Measurements from ENCODE around the gene OR8B2.
"Not testable (repeated sequence)": the region's sequence is repeated elsewhere in the genome, so short reads cannot be mapped to it uniquely, and the experiment has no call there.

Gene OR8B2

GRCh38 chr11:124384399-124384798, at the start of gene OR8B2:
Gene OR8B2, minus strand, starts transcription at chr11:124384499. Its CDS starts 1,156 bp downstream, at chr11:124383343.
- DNase-seq (ENCODE audit: low read depth): no peak

DNA sequence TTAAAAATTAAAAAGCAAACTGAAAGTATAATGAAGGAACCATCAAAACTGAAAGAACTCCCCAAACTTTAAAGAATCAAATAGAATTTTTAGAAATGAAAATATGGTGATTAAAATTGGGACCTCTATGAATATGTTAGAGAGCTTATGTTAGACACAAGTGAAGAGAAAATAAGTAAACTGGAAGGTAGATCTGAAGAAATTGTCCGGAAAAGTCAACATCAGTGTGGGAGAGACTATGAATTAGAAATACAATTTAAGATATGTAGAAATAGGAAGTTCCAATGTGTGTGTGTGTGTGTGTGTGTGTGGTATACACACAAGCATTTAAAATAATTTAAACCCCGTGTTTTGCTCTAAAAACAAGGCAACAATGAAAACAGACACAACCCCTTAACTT, 45.3 kb upstream of the OR8B2 start:
- DNase-seq (ENCODE audit: low read depth): no peak

GRCh38 chr11:124424384-124424921, 40.2 kb upstream of the OR8B2 start, which contains the start of gene OR8B4:
Gene OR8B4, minus strand, starts transcription at chr11:124424871. Its CDS starts 0 bp downstream, at chr11:124424871.
- no peak for DNase-seq (ENCODE audit: low read depth)

DNA sequence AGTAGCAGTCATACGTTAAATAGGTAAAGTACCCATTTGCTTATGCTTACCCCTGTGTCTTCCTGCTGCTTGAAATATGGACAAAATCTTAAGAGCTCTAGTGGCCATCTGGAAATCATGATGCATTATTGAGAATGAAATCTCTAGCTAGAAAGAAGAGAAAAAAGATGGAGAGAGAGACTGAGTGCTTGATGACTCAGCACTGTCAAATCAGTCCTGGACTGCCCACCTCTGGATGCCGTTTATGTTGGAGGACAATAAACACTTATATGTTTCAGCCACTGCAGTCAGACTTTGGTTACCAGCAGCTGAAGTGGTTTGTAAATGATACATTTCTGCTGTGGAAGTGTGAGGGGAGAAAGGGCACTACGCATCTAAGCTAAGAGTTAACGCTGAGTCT, 36.7 kb upstream of the OR8B2 start:
- no peak for DNase-seq (ENCODE audit: low read depth)

DNA sequence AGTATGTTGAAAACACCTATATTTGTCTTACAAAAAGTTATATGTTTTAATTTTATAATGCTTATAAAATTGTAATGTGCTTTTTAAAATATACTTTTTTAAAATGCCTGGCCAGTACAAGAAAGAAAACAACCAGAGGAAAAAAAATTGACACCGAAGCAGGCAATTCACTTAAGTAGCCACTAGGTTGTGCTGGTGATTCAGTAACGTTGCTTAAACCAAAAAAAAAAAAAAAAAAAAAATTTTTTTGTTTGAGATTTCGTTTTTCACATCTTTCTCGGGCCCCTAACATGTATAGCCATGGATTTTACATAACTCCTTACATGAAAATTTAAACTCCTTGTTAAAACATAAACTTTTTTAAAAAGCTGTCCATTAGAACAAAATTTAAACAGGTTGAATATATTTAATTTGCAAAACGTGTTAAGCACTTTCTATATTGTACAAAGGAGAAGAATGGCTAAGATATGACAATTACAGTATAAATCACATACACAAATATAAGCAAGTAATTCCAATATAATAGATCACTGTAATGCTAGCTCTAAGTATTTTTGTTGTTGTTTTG, 31.1 kb upstream of the OR8B2 start:
- DNase-seq (ENCODE audit: low read depth): peak; percentile 60

DNA sequence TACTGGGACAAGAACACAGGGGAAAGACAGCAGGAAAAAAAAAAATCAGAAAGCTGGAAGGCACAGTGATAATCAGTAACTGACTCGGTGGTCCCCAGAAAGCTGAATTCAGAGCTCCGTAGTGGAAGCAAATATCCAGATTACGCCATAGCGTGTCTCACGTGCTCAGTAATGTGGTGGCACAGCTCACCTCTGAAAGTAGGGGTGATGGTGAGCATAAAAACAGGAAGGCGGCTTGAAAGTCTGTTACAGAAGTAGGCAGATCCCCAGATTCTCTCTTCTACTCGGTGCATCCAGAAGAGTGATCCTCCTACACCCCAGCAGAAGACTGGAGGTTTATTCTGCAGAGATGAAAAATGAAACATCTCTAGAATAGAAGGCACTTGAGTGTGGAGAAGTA, 25.6 kb upstream of the OR8B2 start:
- DNase-seq (ENCODE audit: low read depth): no peak

DNA sequence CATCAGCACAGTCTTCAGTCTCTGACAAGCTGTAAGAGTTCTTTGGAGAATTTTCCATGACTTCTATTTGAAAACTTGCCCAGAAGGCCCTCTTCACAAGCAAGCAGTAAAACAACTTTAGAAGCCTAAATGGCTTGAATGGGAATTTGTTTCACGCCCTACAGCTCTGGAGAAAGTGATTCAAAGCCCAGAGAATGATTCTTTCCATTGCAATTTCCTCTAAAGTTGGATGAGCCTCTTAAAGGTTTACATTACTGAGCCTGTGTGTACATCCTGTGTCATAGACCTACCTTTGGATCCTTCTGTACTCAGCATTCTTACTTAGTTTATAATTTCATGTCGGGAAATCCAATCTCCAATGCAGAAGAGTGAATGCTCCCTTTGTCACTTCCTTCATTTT, 21.3 kb upstream of the OR8B2 start:
- no peak for DNase-seq (ENCODE audit: low read depth)

- not testable (repeated sequence) for DNase-seq (ENCODE audit: low read depth)
These were observed 18.9 kb upstream of the OR8B2 start for GRCh38 chr11:124403186-124403585.

DNA sequence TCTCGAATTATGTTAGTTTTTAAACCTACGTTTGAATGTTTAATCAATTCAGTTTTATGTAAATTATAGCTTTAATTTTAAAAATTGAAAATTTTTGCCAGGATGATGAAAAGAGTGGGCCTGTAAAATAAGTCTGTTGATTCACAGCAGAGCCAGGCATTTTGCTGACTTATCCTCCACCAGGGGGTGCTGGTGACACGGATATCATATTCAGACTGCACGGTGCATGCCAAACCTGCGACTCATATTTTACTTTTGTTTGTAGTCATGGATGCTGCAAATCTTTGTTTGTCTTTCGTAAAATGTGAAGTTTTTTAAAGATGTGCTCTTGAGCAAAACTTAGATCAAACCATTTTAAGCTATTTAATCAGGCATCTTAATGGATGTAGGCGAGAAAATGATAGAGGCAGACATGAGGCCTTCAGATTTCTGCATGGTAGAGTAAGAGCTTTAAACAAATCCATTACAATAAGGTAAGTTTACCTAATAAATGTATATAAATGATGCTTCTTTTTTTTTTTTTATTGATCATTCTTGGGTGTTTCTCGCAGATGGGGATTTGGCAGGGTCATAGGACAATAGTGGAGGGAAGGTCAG, 18.1 kb upstream of the OR8B2 start:
- DNase-seq (ENCODE audit: low read depth): peak; percentile 72

DNA sequence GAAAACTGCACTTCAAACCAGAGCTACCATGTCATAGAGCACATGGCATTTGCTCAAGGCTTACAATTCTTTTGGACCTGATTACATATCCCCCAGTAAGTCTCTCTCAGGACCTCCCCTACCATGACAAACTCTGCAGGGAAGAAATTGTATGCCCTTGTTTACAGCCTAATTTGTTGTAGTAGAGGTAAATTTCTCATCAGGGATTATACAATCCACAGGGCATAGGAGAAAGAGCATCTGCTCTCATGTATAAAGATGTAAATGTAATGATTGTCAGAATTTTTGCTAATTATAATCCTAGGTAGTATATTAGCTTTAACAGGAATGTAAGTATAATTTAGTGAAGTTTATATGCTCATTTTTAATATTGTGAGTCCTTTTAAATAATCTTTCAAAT, 14.6 kb upstream of the OR8B2 start, which contains the start of gene OR8B3:
Gene OR8B3 (minus strand): TSS at position 101 of the 400 bp plus-strand sequence. CDS start 1,673 bp downstream, outside the sequence.
- no peak for DNase-seq (ENCODE audit: low read depth)

GRCh38 chr11:124396847-124397246, 12.5 kb upstream of the OR8B2 start:
- not testable (repeated sequence) for DNase-seq (ENCODE audit: low read depth)

GRCh38 chr11:124394408-124394807, 10.1 kb upstream of the OR8B2 start:
- DNase-seq (ENCODE audit: low read depth): peak; percentile 2

- not testable (repeated sequence) for DNase-seq (ENCODE audit: low read depth)
These were observed 1.4 kb downstream of the OR8B2 start for GRCh38 chr11:124382857-124383256.

GRCh38 chr11:124380585-124380984, 3.7 kb downstream of the OR8B2 start:
- DNase-seq (ENCODE audit: low read depth): no peak

DNA sequence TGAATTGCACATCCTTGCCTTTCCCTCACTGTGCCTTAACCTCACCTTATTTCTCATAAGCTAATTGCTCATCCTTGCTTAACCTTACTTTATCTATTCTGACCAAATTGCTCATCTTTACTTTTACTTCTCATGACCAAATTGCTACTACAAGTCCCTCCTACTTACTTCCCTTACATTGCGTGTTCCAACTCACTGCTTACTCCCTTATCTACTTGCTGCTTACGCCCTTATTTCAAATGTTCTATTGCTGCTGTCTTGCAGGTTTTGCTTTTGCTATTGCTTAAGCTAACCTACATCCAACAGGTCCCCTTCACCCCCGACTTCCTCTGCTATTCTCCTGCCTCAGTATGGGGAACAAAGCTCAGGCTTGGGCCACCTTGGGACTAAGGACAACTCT, 8.0 kb downstream of the OR8B2 start:
- DNase-seq (ENCODE audit: low read depth): no peak

- no peak for DNase-seq (ENCODE audit: low read depth)
These were observed 24.7 kb downstream of the OR8B2 start for GRCh38 chr11:124359566-124359965.

DNA sequence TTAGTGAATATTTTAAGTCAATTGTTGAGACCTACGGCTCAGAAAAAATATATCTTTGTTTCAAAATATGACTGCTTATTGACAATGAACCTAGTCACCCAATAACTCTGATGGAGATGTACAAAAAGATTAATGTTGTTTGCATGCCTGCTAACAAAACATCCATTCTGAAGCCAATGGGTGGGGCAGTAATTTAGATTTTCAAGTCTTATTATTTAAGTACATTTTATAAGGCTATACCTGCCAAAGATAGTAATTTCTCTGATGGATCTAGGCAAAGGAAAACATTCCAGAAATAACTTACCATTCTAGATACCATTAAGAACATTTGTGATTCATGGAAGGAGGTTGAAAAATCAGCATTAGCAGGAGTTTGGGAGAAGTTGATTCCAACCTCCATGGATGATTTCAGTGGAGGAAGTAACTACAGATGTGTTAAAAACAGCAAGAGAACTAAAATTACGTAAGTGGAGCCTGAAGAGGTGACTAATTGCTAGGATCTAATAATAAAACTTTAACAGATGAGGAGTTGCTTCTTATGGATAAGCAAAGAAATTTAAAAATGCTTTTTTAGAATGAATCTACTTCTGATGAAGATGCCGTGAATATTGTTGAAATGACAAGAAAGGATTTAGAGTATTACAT, 37.9 kb downstream of the OR8B2 start:
- no peak for DNase-seq (ENCODE audit: low read depth)

DNA sequence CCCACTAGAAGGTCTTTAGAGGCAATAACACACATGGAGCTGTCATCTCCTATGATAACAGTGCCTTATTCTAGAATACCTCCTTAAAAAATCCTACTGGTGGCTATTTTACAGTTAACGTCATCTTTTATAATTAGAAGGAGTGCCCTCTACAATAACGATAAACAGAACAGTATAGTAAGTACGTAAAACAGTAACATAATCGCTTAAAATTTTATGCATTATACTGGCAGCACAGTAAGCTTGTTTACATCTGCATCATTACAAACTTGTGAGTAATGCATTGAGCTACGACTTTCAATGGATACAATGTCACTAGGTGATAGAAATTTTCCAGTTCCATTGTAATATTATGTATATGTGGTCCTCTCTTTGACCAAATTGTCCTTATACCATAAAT, 40.0 kb downstream of the OR8B2 start:
- DNase-seq (ENCODE audit: low read depth): no peak

GRCh38 chr11:124340142-124340447, 44.2 kb downstream of the OR8B2 start:
- DNase-seq (ENCODE audit: low read depth): no peak

DNA sequence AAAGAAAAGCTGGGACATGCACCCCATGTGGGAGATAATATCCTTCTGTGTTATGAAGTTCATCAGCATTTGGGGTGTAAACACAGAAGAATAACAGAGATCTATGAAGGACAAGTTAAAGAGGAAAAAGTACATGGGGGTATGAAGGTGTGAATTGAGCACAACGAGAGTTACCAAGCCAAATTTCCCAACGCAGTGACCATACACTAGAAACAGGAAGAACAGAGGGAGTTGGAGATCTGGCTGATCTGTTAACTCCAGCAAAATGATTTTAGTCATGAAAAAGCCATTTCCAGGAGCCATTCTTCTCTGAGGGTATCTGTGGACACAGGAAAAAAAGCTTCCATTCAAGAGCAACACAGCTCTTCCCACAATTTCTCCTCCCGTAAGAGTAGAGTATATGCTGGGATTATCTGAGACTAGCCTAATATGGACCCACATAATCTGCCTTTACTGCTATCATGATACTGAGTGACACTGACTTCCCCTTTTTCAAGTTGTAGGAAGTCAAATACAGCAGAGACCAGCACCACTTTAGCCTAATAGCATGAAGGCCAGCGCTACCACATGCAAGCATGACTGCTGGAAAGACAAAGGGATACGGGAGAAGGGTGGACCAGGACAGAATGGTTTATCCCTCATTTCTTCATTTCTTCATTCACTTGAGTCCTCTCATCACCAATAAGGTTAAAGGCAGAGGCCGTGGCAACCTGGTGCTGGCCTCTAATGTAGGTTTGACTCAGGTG, 44.7 kb downstream of the OR8B2 start:
- DNase-seq (ENCODE audit: low read depth): no peak

Data from fibroblast of the conjunctiva (primary cell).